PC-3 (cell line): Measurements from ENCODE around the gene SAE1.

ENCODE experiments used
- EZH2phosphoT487 ChIP-seq: fragments of 300-600 bp; sonication (generic); IDR thresholded peaks from 2 replicates; pipeline ENCODE4 v1.6.1; 2018; ENCODE audit warnings: mild to moderate bottlenecking, antibody characterized with exemption, low read length, borderline replicate concordance
- TF ChIP-seq, protein P1 (sequence below): fragments of 300-600 bp; sonication (generic); conservative IDR thresholded peaks from 2 replicates; pipeline ENCODE4 v1.5.1; 2017; ENCODE audit warnings: antibody characterized with exemption, low read depth, mild to moderate bottlenecking, low read length

DNA sequence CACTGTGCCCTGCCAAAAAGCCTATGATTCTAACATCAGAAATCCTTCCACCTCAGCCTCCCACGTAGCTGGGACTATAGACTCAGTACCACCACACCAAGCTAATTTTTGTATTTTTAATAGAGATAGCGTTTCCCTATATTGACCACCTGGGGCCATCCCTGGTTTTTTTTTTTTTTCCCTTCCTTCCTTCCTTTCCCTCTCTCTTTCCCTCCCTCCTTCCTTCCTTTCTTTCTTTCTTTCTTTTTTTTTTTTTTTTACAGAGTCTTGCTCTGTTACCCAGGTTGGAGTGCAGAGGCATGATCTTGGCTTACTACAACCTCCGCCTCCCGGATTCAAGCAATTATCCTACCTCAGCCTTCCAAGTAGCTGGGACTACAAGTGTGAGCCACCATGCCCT lies 1.1 kb upstream of the SAE1 start:
- TF ChIP-seq, protein P1, sequence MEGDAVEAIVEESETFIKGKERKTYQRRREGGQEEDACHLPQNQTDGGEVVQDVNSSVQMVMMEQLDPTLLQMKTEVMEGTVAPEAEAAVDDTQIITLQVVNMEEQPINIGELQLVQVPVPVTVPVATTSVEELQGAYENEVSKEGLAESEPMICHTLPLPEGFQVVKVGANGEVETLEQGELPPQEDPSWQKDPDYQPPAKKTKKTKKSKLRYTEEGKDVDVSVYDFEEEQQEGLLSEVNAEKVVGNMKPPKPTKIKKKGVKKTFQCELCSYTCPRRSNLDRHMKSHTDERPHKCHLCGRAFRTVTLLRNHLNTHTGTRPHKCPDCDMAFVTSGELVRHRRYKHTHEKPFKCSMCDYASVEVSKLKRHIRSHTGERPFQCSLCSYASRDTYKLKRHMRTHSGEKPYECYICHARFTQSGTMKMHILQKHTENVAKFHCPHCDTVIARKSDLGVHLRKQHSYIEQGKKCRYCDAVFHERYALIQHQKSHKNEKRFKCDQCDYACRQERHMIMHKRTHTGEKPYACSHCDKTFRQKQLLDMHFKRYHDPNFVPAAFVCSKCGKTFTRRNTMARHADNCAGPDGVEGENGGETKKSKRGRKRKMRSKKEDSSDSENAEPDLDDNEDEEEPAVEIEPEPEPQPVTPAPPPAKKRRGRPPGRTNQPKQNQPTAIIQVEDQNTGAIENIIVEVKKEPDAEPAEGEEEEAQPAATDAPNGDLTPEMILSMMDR = no peak
- TF ChIP-seq EZH2phosphoT487 = no peak
